Measurements from ENCODE around the gene TEX2.
"Not testable (repeated sequence)": the region's sequence is repeated elsewhere in the genome, so short reads cannot be mapped to it uniquely, and the experiment has no call there.

Gene TEX2

DNA sequence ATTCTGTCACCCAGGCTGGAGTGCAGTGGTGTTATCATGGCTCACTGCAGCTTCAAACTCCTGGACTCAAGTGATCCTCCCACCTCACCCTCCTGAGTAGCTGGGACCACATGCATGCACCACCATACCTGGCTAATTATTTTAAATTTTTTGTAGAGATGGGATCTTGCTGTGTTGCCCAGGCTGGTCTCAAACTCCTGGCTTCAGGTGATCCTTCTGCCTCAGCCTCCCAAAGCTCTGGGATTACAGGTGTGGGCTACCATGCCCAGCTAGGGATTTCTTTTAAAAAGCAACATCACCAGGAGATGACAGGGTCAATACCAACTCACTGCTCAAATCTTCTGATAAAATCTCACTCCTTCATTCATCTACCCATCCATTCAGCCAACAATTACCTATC is 54.4 kb downstream of the TEX2 start:
- not testable (repeated sequence) for DNase-seq

- DNase-seq, result no peak
These were observed 57.3 kb downstream of the TEX2 start for GRCh38 chr17:64205804-64206203.

GRCh38 chr17:64203630-64204029 is 59.4 kb downstream of the TEX2 start:
- DNase-seq, result no peak

DNA sequence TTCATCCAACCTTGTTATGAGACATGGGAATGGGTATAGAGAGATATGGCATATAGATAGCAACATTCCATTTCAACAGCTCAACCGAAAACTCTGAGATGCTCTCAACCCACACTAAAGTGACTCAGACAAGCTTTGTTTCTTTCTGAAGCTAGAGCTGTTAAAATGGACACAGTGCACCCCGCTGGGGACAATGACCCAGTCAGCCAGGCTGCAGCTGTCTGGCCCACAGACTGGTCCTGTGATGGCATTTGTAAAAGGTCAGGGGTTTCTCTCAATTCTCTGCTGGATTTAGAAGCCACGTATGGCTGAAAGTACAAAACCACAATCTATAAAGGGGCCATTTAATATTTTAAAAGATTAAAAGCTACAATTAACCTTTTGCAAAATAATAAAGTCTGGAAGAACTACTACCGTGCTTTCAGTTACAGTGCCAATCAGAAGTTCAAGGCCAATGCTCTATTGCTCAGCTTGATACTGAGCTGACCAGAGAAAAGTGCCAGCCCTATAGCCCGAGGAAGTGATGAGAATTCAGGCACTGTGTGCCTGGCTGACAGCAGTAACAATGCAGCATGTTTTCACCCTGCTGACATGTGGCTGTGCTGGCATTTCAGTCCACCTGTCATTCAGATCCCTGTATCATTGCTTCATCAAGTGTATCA is 60.2 kb downstream of the TEX2 start:
- no peak for DNase-seq

- no peak for DNase-seq
These were observed 62.7 kb downstream of the TEX2 start for GRCh38 chr17:64200080-64201032.

- no peak for DNase-seq
These were observed 64.5 kb downstream of the TEX2 start for GRCh38 chr17:64198331-64199090.

DNA sequence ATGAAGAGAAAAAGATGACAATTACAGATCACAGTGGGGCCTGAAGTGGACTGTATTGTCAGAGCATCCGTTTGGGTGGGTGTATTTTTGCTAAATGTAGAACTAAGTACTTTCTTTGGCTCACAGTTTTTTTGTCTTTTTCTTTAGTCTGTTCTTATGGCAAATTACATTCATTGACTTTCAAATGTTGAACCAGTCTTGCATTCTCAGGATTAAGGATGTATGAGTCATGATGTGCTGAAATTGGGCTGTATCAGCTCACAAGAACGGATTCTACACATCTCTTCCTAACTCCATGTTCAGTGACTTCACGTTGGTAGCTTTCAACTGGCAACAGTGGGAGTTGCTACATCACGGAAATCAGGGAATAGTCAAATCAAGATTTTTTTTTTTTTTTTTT is 66.5 kb downstream of the TEX2 start:
- no peak for DNase-seq

GRCh38 chr17:64193561-64193960 is 69.5 kb downstream of the TEX2 start:
- no peak for DNase-seq

DNA sequence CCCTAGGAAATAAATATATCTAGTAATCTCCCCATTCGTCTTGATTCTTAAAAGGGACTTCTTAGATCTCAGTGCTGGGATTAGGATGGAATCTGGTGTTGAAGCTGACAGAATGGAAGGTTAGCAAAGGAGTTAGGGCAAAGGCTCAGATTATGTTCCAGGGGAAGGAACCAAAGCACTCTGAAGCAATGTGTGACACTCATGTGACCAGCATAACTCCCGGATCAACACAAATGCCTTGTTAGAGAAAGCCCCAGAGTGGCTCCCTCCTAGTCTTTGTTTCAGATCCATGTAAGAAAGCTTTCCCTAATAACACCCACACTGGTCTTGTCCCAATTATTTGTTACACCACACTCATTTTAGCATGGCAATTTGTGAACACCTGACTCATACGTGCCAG is 70.5 kb downstream of the TEX2 start:
- DNase-seq, result no peak

DNA sequence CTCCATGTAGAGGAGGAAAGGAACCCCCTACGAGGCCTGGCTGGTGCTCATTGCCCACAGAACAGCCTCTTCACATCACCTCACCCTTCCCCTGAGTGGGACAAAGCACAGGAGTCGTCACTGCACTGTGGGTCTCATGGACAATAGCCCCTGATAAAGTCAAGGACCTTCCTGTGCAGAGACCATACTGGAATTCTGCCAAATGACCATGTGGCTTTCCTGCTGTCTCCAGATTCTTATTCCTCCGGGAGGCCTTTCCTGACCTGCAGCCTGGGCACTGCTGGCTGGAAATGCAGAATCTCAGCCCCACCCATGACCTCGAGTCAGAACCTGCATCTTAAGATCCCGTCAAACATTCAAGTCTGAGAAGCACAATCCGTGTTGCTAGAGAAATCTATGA is 72.6 kb downstream of the TEX2 start:
- DNase-seq, result no peak

GRCh38 chr17:64188088-64188487 is 75.0 kb downstream of the TEX2 start:
- DNase-seq, result no peak

GRCh38 chr17:64187093-64187895 is 75.8 kb downstream of the TEX2 start:
- no peak for DNase-seq

DNA sequence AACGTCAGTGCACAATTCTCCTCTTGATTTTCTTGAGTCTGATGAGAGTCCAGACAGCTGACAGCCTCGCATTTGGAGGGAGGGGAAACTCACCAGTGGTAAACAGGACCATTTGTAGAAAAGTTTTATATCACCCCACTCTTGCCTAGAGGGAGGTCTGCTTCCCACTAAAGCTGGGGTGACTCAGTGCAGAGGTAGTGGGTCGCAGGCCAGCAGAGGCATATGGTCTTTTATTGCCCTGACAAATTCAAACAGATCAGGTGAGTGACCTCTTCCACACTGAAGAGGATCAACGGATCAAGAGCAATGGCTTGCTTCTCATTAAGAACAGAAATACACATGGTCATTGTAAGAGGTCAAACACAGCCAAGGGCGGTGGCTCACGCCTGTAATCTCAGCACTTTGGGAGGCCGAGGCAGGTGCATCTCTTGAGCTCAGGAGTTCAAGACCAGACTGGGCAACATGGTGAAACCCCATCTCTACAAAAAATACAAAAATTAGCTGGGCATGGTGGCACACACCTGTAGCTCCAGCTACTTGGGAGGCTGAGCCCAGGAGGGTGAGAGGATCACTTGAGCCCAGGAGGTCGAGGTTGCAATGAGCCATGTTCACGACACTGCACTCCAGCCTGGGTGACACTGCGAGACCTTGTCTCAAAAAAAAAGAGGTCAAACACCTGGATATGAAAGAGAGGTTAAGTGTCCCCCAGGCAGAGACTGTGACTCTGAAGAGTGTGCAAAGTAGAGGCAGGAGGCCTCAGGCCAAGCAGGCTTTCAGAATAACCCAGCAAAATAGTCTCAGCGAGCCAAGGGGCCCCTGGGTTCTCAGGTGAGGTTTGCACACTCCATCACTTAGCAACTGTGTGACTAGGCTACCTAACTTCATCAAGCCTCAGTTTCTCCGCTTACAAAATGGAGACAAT is 76.6 kb downstream of the TEX2 start:
- DNase-seq, result no peak

GRCh38 chr17:64185557-64185956 is 77.5 kb downstream of the TEX2 start:
- DNase-seq, result peak in 1 of 2 donors; percentile 17

GRCh38 chr17:64185101-64185500 is 78.0 kb downstream of the TEX2 start:
- DNase-seq, result no peak

- DNase-seq, result no peak
These were observed 79.2 kb downstream of the TEX2 start for GRCh38 chr17:64183815-64184214.

DNA sequence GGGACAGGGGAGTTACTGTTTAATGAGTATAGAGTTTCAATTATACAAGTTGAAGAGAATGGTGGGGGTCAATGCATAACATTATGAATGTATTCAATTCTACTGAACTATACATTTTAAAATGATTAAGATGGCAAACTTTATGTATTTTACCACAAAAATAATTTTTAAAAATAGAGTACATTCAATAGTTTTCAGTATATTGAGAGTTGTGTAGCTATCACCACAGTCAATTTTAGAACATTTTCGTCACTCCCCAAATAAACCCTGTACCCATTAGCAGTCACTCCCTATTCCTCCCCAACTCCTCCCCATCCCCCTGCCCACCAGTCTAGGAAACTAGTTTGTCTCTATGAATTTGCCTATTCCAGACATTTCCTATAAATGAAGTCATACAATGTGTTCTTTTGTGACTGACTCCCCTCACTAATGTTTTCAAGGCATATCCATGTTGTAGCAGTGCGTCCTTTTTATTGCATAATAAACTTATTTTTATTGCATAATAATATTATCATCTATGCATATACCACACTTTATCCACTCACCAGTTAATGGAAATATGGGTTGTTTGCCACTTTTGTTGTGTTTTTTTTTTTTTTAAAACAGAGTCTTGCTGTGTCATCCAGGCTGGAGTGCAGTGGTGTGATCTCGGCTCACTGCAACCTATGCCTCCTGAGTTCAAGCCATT is 80.6 kb downstream of the TEX2 start:
- DNase-seq, result no peak

- DNase-seq, result peak in 1 of 2 donors; percentile 38
These were observed 82.7 kb downstream of the TEX2 start for GRCh38 chr17:64180089-64181073.

DNA sequence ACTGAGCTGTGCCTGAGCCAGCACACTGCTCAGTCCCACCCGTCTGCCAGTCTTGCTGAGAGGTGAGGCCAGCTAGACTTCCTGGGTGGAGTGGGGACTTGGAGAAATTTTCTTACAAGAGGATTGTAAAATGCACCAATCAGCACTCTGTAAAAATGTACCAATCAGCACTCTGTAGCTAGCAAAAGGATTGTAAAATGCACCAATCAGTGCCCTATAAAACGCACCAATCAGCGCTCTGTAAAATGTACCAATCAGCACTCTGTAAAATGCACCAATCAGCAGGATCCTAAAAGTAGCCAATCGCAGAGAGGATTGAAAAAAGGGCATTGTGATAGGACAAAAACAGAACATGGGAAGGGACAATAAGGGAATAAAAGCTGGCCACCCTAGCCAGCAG is 84.0 kb downstream of the TEX2 start:
- DNase-seq, result not testable (repeated sequence)
